HepG2 (cell line): ENCODE data around the gene CCDC177. TPM values are rescaled to one million over a fixed set of nuclear protein-coding genes. Genes with fewer than 3 reads are reported as not detected.

Experiments used
- ATF2 ChIP-seq: sonication (generic); formaldehyde crosslinking; IDR thresholded peaks from 2 replicates; pipeline ENCODE4 v1.4.0; 2020; ENCODE audit warnings: missing genetic modification reagents
- CBFB ChIP-seq: sonication (generic); formaldehyde crosslinking; IDR thresholded peaks from 2 replicates; pipeline ENCODE4 v1.4.0; 2020; ENCODE audit warnings: missing genetic modification reagents
- CREM ChIP-seq, 2 experiments: sonication (generic) in 1 of 2; formaldehyde crosslinking in 1 of 2; IDR thresholded peaks; 2 replicates each; pipeline versions ENCODE4 v1.4.0 to v1.6.1; 2016 to 2020; ENCODE audit warnings: antibody characterized with exemption in 1 of 2, mild to moderate bottlenecking in 1 of 2, missing genetic modification reagents in 1 of 2
- DNMT3B ChIP-seq: conservative IDR thresholded peaks from 2 replicates; pipeline ENCODE4 v1.6.1; 2016; ENCODE audit warnings: missing biosample characterization, control low read depth
- FOXO1 ChIP-seq: sonication (generic); formaldehyde crosslinking; IDR thresholded peaks from 2 replicates; pipeline ENCODE4 v1.4.0; 2020; ENCODE audit warnings: missing genetic modification reagents
- GATAD1 ChIP-seq: IDR thresholded peaks from 2 replicates; pipeline ENCODE4 v1.6.1; 2016; ENCODE audit warnings: missing genetic modification reagents, missing compliant biosample characterization
- HBP1 ChIP-seq: IDR thresholded peaks from 2 replicates; pipeline ENCODE4 v1.6.1; 2016; ENCODE audit warnings: low read depth, control low read depth
- HNF4G ChIP-seq, 2 experiments: sonication (generic) in 1 of 2; formaldehyde crosslinking in 1 of 2; IDR thresholded peaks; 2 replicates each; pipeline versions ENCODE4 v1.4.0 to v1.6.1; 2011 to 2020; ENCODE audit warnings: borderline replicate concordance in 2 of 2, low read depth in 2 of 2, mild to moderate bottlenecking in 2 of 2, low read length in 1 of 2, missing genetic modification reagents in 1 of 2, moderate library complexity in 1 of 2
- LCORL ChIP-seq, 2 experiments: fragments of 450-650 bp in 1 of 2; sonication (generic) in 1 of 2; formaldehyde crosslinking in 1 of 2; IDR thresholded peaks; 2 replicates each; pipeline versions ENCODE4 v1.5.0 to v1.6.1; 2017 to 2020; ENCODE audit warnings: antibody characterized with exemption in 1 of 2, missing genetic modification reagents in 1 of 2
- SNAPC2 ChIP-seq: sonication (generic); formaldehyde crosslinking; IDR thresholded peaks from 2 replicates; pipeline ENCODE4 v1.8.1; 2022; ENCODE audit warnings: mild to moderate bottlenecking, missing genetic modification reagents
- TEAD3 ChIP-seq: optimal IDR thresholded peaks from 2 replicates; pipeline ENCODE3; 2016; ENCODE audit warnings: borderline replicate concordance
- TFE3 ChIP-seq: IDR thresholded peaks from 2 replicates; pipeline ENCODE4 v1.6.1; 2016
- ZNF10 ChIP-seq: sonication (generic); formaldehyde crosslinking; IDR thresholded peaks from 2 replicates; pipeline ENCODE4 v1.4.0; 2020; ENCODE audit warnings: mild to moderate bottlenecking, low read depth, missing genetic modification reagents, borderline replicate concordance
- ZNF580 ChIP-seq: IDR thresholded peaks from 2 replicates; pipeline ENCODE4 v1.6.1; 2016; ENCODE audit warnings: low read depth, borderline replicate concordance
- ZNF776 ChIP-seq: sonication (generic); formaldehyde crosslinking; IDR thresholded peaks from 2 replicates; pipeline ENCODE4 v1.4.0; 2020; ENCODE audit warnings: mild to moderate bottlenecking, missing genetic modification reagents
- ZNF780A ChIP-seq: sonication (generic); formaldehyde crosslinking; IDR thresholded peaks from 2 replicates; pipeline ENCODE4 v1.8.0; 2022; ENCODE audit warnings: mild to moderate bottlenecking, missing genetic modification reagents, moderate library complexity
- ZXDC ChIP-seq: sonication (generic); formaldehyde crosslinking; IDR thresholded peaks from 2 replicates; pipeline ENCODE4 v1.5.0; 2020; ENCODE audit warnings: mild to moderate bottlenecking, missing genetic modification reagents
- polyA plus RNA-seq, 8 experiments: library from polyadenylated mRNA; depleted of rRNA in 3 of 8; stranded (reverse) in 7 of 8; unstranded in 1 of 8; fragments of >200 nt; fragmentation: Illumina TruSeq in 4 of 8; extraction: Trizol in 4 of 8; gene quantifications; 2 replicates each; pipeline versions ENCODE4 v1.2.1 to v1.2.3, GENCODE V29; 2011 to 2016; ENCODE audit warnings: low read depth in 4 of 8, missing spikeins in 1 of 8, mixed read lengths in 1 of 8; ENCODE audit not compliant: insufficient read depth in 1 of 8
- total RNA-seq, 5 experiments: library from RNA; depleted of rRNA; stranded (reverse); fragments of >200 nt; fragmentation: Illumina TruSeq; extraction: Trizol; gene quantifications; 2 replicates each; pipeline ENCODE4 v1.2.3, GENCODE V29; 2016; ENCODE audit warnings: low read depth in 1 of 5

The CCDC177 gene
- total and polyA plus RNA-seq, 2 of the 13 experiments (the other 11 are each of a cell fraction or from before 2014, with no cell fraction given) = not detected

- no peak for TF ChIP-seq ZXDC (CRISPR knock-in tag)
- no peak for TF ChIP-seq HBP1 (CRISPR knock-in tag)
- peak; percentile 45; the same call in 1 of the 2 replicates for TF ChIP-seq FOXO1 (CRISPR knock-in tag)
- peak; percentile 66; the same call in 1 of the 2 replicates for TF ChIP-seq HNF4G (IDR thresholded peaks at IDR 0.05; ENCODE audit: borderline replicate concordance, low read depth, low read length)
- peak; percentile 71; the same call in 1 of the 2 replicates for TF ChIP-seq HNF4G (CRISPR knock-in tag; IDR thresholded peaks at IDR 0.05; ENCODE audit: borderline replicate concordance, low read depth)
- 0 out of 2 replicates have a peak, but pooled peaks have one; percentile 22 for TF ChIP-seq GATAD1 (CRISPR knock-in tag)
- TF ChIP-seq ZNF580 = peak; percentile 34; the same call in 1 of the 2 replicates
- no peak for TF ChIP-seq TEAD3 (CRISPR knock-in tag)
- TF ChIP-seq ZNF10 (CRISPR knock-in tag) = no peak
- TF ChIP-seq ZNF776 = no peak
- TF ChIP-seq TFE3 (CRISPR knock-in tag) = peak; percentile 33; the same call in 1 of the 2 replicates
- peak; percentile 74; the same call in 1 of the 2 replicates for TF ChIP-seq SNAPC2 (CRISPR knock-in tag)
- peak; percentile 94 for TF ChIP-seq ATF2
- TF ChIP-seq DNMT3B = no peak
- TF ChIP-seq LCORL (IDR thresholded peaks at IDR 0.05) = no peak
- peak; percentile 26; the same call in 1 of the 2 replicates for TF ChIP-seq LCORL (CRISPR knock-in tag; IDR thresholded peaks at IDR 0.05)
- TF ChIP-seq CBFB (CRISPR knock-in tag) = no peak
- TF ChIP-seq ZNF780A (CRISPR knock-in tag) = no peak
- TF ChIP-seq CREM (IDR thresholded peaks at IDR 0.05) = peak; percentile 53; the same call in 1 of the 2 replicates
- no peak for TF ChIP-seq CREM (CRISPR knock-in tag; IDR thresholded peaks at IDR 0.05)
Measured at GRCh38 chr14:69606258-69607184, 31.9 kb upstream of the CCDC177 start (continued).
